HG03025 (cell line): Measurements from ENCODE around the gene ACAP2.
"Not testable (repeated sequence)": the region's sequence is repeated elsewhere in the genome, so short reads cannot be mapped to it uniquely, and the experiment has no call there.

Source experiments
- ATAC-seq: cut with Tn5 transposase; IDR thresholded peaks from one replicate; pipeline ENCODE4 v1.9.1; 2021; ENCODE audit warnings: mild to moderate bottlenecking, moderate library complexity; ENCODE audit not compliant: unreplicated experiment, low FRiP score

Gene ACAP2

DNA sequence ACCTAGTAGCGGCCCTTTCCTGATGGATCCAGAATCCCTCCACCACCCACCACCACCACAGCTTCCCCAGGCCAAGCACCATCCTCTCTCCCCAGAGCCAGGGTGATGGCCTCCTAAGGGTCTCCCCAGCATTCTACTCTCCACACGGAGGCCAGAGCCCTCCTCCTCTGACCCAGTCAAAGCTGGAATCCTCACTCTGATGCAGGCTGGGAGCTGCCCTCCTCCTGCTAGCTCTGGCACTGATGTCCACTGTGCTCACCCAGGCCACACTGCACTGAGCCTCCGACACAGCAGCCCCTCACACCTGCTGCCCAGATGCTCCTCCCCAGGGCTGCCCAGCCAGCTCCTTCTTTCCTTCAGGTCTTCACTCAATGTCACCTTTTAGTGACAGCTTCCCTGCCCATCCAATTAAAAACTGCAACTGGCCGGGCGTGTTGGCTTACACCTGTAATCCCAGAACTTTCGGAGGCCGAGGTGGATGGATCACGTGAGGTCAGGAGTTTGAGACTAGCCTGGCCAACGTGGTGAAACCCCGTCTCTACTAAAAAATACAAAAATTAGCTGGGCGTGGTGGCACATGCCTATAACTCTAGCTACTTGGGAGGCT is 192.9 kb downstream of the ACAP2 start:
- ATAC-seq: no peak

DNA sequence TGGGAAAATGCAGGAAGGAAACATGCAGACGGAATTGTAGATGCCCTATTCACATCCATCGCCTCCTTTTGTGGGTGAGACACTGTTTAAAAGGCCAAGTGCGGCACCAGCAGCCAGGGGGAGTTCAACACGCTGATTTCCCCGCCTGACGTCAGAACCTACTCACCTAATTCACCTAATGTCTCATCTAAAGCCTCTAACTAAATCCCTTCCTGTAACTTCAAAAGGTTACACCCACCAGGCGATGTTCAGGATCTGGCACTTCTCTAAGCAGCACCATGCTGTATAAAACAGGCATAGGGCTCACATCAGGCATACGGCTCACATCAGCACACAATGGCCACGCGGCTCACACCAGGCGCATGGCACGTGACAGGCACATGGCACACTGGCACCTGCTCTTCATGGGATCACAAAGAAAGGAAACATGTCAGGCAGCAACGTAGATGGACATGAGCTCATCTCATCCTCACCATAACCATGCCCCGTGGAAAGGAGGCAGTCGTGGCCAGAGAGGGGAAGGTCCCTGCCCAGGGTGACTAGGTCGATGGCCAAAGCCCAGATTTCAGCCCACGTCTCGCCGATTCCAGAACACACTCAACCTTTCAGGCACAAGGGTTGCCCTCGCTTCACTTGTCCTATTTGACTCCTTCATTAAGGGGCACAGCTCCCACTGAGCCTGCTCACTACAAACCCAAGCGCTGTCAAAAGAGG is 193.6 kb downstream of the ACAP2 start:
- ATAC-seq: no peak

DNA sequence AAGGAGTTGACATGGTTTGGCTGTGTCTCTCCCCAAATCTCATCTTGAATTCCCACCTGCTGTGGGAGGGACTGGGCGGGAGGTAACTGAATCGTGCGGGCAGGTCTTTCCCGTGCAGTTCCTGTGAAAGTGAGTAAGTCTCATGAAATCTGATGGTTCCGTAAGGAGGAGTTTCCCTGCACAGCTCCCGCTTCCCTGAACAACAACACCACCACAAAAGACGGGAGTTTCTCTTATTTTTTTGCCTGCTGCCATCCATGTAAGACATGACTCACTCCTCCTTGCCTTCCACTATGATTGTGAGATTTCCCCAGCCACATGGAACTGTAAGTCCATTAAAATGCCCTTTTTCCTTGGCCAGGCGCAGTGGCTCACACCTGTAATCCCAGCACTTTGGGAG is 194.5 kb downstream of the ACAP2 start:
- ATAC-seq: no peak

DNA sequence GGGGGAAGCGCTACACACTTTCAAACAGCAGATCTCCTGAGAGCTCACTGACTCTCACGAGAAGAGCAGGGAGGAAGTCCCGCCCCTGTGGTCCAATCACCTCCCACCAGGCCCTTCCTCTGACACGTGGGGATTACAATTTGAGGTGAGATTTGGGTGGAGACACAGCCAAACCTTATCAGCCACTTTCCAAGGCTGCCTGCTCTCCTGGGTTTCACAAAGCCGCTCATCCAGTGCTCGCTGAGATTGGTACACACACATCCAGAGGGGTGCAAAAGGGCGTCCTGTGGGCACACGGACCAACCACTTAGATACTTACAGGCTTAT is 195.0 kb downstream of the ACAP2 start:
- no peak for ATAC-seq

DNA sequence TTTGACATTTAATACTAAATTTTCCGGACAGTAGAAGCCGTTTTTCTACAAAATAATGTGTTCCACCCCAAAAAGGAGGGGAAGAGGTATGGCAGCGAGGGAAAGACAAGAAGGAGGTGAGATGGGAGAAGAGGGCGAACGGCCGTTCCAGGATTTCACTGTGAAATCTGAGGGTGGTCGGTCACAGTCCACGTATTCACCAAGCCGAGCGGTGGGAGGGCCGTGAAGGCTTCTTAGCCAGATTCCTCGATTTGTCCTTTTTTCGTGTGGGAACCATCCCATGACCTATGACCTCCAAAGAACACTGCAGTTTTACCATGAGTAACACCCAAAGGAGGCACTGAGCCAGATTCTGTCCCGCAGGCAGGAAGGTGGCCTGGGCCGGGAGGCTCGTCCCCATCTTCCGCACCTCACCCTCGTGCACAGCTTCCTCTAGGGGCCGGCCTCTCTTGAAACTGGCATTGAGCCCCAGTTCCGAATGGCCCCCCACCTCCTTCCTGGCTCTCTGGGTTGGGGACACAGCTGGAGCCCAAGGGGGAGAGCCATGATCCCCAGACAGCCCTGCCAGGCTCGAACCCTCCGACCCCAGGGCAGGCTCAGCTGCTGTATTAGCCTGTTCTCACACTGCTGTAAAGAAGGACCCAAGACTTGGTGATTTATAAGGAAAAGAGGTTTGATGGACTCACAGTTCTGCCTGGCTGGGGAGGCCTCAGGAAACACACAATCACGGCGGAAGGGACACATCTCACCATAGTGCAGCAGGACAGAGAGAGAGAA is 195.5 kb downstream of the ACAP2 start:
- ATAC-seq: no peak

DNA sequence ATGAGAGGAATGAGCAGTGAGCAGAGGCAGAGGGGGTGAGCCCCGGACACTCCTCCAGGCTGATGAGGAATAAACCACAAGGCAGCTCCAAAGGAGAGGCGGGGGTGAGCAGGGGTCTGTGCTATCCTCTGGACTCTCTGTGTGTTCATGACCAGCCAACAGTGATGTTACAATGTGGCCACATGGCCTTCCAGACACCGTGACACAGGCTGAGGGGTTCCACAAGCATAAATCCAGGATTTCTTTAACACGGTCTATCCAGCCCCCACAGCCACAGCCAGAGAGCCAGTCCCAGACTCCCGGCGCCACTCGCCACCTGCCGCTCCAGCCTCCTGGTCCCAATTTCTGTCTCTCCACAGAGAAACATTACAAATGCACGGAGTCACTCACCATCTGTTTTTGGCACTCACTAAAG is 196.2 kb downstream of the ACAP2 start:
- no peak for ATAC-seq

DNA sequence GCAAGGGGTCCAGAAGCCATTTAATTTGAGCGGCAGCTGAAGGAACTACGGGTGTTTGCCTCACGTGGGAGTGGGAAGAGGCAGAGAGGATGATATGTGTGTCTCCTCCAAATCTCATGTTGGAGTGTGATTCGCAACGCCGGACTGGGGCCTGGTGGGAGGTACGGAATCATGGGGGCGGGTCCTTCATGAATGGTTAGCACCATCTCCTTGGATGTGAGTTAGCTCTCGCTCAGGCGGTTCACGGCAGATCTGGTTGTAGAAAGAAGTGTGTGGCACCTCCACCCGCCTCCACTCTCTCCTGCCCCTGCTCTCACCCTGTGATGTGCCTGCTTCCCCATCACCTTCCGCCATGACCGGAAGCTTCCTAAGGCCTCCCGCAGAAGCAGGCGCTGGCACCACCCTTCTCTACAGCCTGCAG is 197.3 kb downstream of the ACAP2 start:
- ATAC-seq: no peak

DNA sequence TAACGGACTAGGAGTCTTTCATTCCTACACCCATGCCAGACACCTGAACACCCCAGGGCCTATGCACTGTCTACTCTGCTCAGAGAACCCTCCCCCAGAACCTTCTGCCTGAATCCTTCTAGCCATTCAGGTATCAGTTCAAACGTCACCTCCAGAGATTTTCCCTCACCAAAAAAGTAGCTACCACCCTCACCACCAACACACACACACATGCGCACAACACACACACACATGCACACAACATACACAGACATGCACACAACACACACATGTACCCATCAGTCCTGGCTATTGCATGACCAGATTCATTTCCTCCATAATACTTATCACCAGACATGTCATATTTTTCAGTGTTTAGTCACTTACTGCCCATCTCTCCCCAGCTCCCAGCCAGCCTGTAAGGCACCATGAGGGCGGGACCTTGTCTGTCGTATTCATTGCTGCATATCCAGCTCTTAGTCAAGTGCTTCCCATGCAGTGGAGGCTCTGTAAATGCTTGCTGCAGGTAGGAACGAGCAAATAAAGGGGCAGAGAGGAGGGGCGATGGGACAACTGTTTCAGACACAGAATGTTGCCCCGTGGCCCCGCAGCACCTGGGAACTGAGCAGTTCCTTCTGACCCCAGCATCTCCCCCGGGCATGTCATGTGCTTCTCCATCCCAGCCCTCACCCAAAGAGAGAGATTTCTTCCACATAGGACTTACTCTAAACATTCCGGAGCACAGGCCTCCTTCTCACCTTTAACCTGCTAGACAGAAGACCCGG is 201.0 kb downstream of the ACAP2 start:
- no peak for ATAC-seq

DNA sequence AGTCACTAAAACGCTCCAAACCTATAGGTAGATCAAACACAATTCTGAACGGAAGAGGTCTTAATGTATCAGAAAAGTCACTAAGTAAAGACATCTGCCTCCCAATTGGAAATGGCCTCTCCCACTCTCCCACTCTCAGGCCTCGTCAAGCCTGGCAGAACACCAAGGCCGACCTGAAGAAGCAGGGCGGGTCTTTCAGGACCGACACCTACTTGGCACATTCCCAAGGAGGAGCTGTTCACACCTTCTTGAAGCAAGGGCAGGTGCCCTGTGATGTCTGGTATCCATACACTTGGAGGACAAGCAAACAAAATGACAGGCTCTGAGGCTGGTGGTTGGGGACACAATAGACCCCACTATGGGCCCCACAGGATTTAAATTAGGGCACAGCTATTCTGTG is 201.9 kb downstream of the ACAP2 start:
- ATAC-seq: no peak

DNA sequence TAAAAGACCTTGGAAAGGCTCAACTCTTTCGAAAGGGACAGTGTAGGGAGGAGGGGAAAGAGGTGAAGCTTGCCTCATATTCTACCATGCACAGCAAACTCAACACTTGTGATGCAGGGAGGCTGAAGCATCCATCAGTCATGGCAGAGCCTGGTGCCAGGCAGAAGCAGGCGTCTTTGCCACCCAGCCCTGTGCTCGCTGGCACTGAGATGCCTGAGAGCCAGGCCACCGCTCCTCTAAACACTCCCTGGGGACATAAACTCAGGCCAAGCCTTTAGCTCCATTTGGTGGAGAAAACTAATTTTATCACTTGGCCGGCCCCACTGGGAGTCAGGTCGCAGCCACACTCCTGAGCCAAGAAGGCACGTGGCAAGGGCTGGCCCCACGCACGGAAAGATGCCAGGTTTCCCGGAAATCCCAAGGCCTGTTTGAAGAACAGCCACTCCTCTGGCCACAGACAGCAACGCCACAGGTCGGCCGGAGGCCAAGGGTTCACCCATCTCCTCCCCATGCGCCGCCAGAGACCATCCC is 202.6 kb downstream of the ACAP2 start:
- ATAC-seq: no peak

DNA sequence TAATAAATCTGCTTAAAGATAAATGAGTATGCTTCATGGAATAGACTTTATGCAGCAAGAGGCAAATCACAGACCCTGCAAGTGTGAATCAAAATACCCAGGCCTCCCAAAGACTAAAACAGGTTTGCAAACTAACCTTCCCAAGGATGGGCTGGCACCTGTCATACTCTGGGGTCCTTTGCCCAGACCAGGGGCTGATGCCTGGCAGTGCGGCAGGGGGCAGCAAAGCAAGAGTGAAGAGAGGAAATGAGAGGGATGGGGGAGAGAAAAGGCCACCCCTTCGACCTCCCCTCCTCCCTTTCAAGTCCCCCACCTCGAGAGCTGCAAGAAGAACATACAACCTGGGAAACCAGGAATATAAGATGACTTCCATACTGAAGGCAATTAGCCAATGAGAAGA is 203.7 kb downstream of the ACAP2 start:
- ATAC-seq: no peak

DNA sequence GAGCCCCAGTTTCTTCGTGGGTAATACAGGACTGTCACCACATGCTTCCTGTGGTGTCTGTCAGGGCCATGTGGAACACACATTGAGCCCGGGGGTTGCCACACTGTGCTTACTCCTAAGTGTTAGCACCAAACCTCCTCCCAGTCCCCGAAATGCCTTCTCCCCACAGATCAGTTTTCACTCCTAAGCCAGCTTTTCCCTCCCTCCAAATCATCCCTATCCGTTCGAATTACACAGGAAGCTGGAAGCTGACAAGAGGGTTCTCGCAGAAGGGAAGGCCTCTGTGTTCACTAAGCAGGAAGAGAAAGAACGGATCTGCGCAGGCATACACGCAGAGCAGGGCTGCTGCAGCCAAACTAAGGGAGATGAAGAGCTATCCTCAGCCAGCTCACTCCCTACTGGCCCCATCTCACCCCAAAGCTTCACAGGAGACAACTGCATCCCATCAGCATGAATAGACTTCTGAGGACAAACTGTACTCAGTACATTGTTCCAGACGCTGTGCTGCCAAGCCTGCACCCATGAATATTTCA is 204.2 kb downstream of the ACAP2 start:
- ATAC-seq: no peak

DNA sequence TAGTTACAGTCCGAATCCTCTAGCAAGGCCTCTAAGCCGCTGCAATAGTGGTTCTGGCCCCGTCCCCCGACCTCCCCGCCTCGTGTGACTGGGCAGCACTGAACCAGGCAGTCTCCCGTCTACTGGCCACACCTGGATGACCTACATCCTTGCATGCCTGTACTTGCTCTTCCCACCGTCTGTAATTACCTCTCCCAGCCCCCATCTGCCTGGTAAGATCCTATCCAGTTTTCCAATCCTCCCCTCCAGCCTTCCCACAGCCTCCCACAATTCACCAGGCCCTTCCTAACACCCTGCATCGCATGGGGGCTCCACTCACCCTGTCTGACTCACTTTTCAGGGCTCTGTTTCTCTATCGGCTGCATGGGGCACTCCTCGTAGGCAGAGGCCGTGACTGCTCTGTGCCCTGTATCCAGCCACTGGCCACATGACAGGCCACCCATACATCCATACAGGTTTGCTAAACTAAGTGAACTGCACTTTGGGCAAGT is 204.7 kb downstream of the ACAP2 start:
- ATAC-seq: no peak

DNA sequence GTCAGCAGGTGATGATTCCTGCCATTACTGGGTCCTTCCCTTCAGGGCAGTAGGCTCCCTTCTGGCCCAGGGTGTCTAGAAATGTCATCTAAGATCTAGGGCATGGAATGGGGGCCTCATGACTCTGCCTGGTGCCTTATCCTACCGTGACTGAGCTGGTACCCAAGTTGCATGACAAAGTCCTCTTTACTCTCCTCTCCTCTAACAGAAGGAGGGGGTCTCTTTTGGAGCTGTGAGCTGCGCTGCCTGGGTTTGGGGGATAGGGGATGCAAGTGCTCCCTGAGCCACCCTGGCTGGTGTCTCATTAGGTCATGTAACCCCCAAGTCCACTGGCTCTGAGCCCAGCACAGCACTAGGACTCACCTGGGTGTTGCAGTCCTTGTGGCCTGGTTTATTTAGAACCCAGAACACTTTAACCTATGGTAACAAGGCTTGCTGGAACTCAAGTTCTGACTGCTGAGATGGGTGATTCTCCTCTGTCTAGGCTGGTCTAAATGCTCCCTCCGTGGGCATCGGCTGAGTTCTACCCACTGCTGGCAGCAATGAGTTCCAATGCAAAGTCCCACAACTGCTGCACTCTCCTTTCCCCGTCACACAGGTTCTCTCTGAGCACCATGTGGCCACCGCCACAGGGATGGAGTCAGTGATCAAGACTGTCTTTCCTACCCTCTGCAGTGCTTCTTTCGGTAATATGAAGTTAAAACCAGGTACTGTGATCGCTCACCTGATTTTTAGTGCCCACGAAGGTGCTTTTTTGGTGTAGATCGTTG is 205.8 kb downstream of the ACAP2 start:
- ATAC-seq: no peak

DNA sequence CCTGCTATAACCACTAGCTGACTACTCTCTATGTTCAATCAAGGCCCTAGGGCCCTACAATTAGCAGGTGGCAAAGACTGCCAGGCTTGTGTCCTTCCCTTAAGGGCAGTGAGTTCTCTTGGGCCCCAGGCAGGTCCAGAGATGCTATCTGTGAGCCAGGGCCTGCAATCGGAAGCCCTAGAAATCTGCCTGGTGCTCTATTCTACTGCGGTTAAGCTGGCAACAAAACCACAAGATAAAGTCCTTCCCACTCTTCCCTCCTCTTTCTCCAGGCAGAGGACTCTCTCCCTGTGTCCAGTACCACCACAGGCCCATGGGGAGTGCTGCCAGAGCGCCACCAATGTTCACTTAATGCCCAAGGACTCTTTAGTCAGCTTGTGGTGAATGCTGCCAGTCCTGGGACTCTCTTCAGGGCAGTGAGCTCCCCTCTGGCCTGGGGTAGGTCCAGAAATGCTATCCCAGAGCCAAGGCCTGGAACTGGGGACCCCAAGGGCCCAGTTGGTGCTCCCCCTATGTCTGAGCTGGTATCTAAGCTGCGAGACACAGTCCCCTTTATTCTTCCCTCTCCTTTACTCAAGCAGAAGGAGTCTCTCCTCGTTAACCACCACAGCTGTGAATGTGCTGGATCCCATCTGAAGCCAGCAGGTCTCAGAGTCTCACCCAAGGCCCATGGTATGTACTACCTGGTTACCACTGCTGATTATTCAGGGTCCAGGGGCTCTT is 206.6 kb downstream of the ACAP2 start:
- no peak for ATAC-seq

DNA sequence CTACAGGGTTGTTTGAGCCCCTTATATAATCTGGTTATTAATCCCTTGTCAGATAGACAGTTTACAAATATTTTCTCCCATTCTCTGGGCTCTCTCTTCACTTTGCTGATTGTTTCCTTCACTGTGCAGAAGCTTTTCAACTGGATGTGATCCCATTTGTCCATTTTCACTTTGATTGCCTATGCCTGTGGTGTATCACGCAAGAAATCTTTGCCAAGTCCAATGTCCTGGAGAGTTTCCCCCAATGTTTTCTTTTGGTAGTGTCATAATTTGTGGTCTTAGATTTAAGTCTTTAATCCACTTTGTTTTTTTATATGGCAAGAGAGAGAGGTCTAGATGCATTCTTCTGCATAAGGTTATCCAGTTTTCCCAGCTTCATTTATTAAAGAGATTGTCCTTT is 212.6 kb downstream of the ACAP2 start:
- ATAC-seq: no peak

DNA sequence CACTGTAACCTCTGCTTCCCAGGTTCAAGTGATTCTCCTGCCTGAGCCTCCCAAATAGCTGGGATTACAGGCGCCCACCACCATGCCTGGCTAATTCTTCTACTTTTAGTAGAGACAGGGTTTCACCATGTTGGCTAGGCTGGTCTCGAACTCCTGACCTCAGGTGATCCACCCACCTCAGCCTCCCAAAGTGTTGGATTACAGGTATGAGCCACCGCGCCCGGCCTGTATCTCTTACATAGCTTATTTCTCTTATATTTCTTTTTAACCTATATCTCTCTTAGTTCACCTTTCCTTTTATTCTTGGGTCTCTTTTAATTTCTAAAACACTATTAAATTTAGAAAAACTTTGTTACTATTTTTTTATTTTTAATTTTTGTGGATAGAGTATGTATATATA is 213.9 kb downstream of the ACAP2 start:
- not testable (repeated sequence) for ATAC-seq

DNA sequence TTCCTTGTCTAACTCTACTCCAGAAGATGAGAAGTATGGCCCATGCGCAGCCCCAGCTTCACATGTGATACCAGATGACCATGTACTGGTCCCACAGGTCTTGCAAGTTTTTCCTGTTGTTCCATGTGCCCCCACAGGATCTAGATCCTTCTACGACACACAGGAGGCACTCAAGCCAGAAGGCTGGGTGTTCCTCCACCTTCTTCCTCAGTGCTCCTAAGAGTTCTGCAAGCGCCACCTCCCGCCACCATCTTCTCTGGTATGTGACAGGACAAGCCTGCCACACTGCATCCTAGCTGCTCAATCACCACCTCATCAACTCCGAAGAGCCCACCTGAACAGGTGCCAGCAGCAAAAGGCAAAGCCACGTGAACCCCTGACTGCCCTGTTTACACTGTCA is 214.9 kb downstream of the ACAP2 start:
- ATAC-seq: no peak

DNA sequence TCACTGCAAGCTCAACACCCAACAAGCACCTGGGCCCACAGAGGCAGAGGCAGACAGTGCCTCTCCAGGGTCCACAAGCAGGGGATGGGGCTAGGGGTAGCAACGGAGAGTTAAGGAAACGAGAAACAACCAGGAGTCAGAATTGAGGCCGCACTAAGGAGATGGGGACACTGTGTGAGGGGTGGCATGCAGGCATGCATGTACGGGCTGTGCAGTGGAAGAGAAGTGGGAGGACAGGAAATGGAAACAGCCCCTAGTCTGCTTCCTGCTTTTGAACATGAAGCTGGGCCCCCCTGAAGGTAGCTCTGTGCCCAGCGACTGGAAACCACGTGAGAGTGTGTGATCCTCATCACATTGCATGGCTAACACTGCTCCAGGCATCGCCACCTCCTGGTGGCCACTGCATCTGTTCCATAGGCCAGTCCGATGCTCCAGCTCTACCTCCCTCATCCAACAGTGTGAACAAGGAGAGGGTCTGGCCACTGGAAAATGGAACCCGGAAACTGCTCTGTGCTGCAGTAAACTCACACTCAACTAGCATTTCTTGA is 215.8 kb downstream of the ACAP2 start:
- ATAC-seq: no peak
